ENCODE results near the gene MGAT3. TPM values are rescaled to one million over a fixed set of nuclear protein-coding genes. Genes with fewer than 3 reads are reported as not detected.

Gene MGAT3
- total and polyA plus RNA-seq, 9 of the 15 experiments (the other 6 are each of a cell fraction or from before 2014, with no cell fraction given), result 0.10 to 11.5 (median 4.6) TPM

- Histone ChIP-seq H3K9me3 (replicated peaks; ENCODE audit: control insufficient read depth, insufficient read depth, low read depth, low read length) (no peaks in the 10 kb centered on the region), H2AFZ (ENCODE audit: low read depth, low read length) (no peak overlapping the region), H3K27me3 (ENCODE audit: control insufficient read depth in 2 of 2, insufficient read depth in 2 of 2, low read length in 2 of 2) (no peaks in the 10 kb centered on the region), H3K4me2 (ENCODE audit: insufficient read depth, low read length) (no peak overlapping the region), H3K9me1 (ENCODE audit: control insufficient read depth, insufficient read depth, low read length) (no peaks in the 10 kb centered on the region), H3K79me2 (ENCODE audit: control insufficient read depth, insufficient read depth, low read length) (peaks cover 2% of the 10 kb centered on the region; the same call in 1 of the 3 replicates), H4K20me1 (replicated peaks; ENCODE audit: control insufficient read depth, insufficient read depth, low read length) (no peaks in the 10 kb centered on the region), H3K4me3 (no peak overlapping the region), H3K27ac (ENCODE audit: extremely low read depth, low read depth, low read length) (no peak overlapping the region), H3K36me3 (ENCODE audit: control insufficient read depth, insufficient read depth, low read length) (peaks cover 9% of the 10 kb centered on the region; the same call in 2 of the 3 replicates), H3K9ac (ENCODE audit: insufficient read depth in 1 of 2, low read depth in 2 of 2, low read length in 2 of 2) (no peak overlapping the region), H3K4me1 (replicated peaks in 1 of 2; ENCODE audit: control insufficient read depth in 2 of 2, insufficient read depth in 2 of 2, low read length in 2 of 2) (peaks cover 2 to 36% of the 10 kb centered on the region in 2 experiments; a peak in 4 of 5 replicates)
- intact Hi-C loops (cut with micrococcal nuclease) (no loop called here), in situ Hi-C loops (cut with MboI) (no loop called here)
- ATAC-seq (no peak), FAIRE-seq (no peak), DNase-seq (ENCODE audit: extremely low read depth in 1 of 4, low spot score in 3 of 4) (no peak)
- WGBS (ENCODE audit: insufficient coverage, low coverage, missing lambda C conversion rate), result 61% methylated on average over 5 of the region's 5 CpGs
- CTCF ChIA-PET (ENCODE audit: low intra/inter-chr PET ratio), result no interaction called here
- no TSS peak for BruUV-seq (replicated peaks)
- peak; percentile 45 for TF ChIP-seq CEBPB (tag; IDR thresholded peaks at IDR 0.05)
- no peak for TF ChIP-seq RBM25 (IDR thresholded peaks at IDR 0.05; ENCODE audit: low read depth, low read length, severe bottlenecking)
- POLR2A ChIA-PET, result interaction anchor here (1.0 to 3.3 kb wide), 3 partner anchors 42 to 168 kb away, joined by 4 to 17 read pairs (median 5); no protein-coding TSS in a partner anchor
Observed at GRCh38 chr22:39481595-39481994, 24.8 kb downstream of the MGAT3 start.

DNA sequence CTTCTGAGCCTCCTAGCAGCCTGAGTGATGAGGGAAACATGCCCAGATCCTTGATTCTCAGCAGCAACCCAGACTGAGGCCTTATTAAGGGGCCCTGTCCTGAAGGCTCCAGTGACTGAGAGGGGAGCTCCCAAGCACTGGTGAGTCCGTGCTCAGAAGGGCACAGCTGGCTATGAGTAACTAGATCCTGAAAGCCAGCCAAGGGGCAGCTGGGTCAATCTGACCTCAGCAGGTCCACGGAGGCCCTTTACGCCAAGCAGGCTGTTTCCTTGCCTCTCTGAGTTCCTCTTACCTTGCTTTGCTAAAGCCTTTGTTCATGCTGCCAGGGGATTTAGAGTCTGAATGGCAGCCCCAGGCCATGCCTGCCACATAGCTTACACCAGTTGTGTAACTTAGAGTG lies 26.0 kb downstream of the MGAT3 start:
- no TSS peak for BruUV-seq (replicated peaks)
- H3K4me2 ChIP-seq (ENCODE audit: insufficient read depth, low read length), result no peak overlapping the region
- no peaks in the 10 kb centered on the region for H3K27me3 ChIP-seq (ENCODE audit: control insufficient read depth in 2 of 2, insufficient read depth in 2 of 2, low read length in 2 of 2)
- FAIRE-seq, result no peak
- peaks cover 3% of the 10 kb centered on the region; the same call in 2 of the 3 replicates for H3K36me3 ChIP-seq (ENCODE audit: control insufficient read depth, insufficient read depth, low read length)
- H3K9me3 ChIP-seq (replicated peaks; ENCODE audit: control insufficient read depth, insufficient read depth, low read depth, low read length), result no peaks in the 10 kb centered on the region
- no peak overlapping the region for H2AFZ ChIP-seq (ENCODE audit: low read depth, low read length)
- H4K20me1 ChIP-seq (replicated peaks; ENCODE audit: control insufficient read depth, insufficient read depth, low read length), result no peaks in the 10 kb centered on the region
- in situ Hi-C loops (cut with MboI) (no loop called here), intact Hi-C loops (cut with micrococcal nuclease) (no loop called here)
- WGBS (ENCODE audit: insufficient coverage, low coverage, missing lambda C conversion rate), result 66% methylated on average over 3 of the region's 3 CpGs
- H3K9ac ChIP-seq (ENCODE audit: insufficient read depth in 1 of 2, low read depth in 2 of 2, low read length in 2 of 2), result peak overlapping the region in 1 of 2 experiments; percentile 73; a peak in 1 of 4 replicates
- peaks cover 7% of the 10 kb centered on the region; the same call in 1 of the 3 replicates for H3K79me2 ChIP-seq (ENCODE audit: control insufficient read depth, insufficient read depth, low read length)
- no peak for DNase-seq (ENCODE audit: extremely low read depth in 1 of 4, low spot score in 3 of 4)
- CTCF ChIA-PET (ENCODE audit: low intra/inter-chr PET ratio), result no interaction called here
- POLR2A ChIA-PET, result interaction anchor here (0.6 to 3.3 kb wide), 5 partner anchors 18 to 535 kb away, joined by 3 to 17 read pairs (median 3); no protein-coding TSS in a partner anchor
- no peak for ATAC-seq
- H3K4me3 ChIP-seq, result no peak overlapping the region
- no peak overlapping the region for H3K27ac ChIP-seq (ENCODE audit: extremely low read depth, low read depth, low read length)
- peaks cover 7 to 48% of the 10 kb centered on the region in 2 experiments; a peak in 4 of 5 replicates for H3K4me1 ChIP-seq (replicated peaks in 1 of 2; ENCODE audit: control insufficient read depth in 2 of 2, insufficient read depth in 2 of 2, low read length in 2 of 2)
- no peaks in the 10 kb centered on the region for H3K9me1 ChIP-seq (ENCODE audit: control insufficient read depth, insufficient read depth, low read length)
- TF ChIP-seq DACH1 (IDR thresholded peaks at IDR 0.05; ENCODE audit: partially characterized antibody), result no peak
- TF ChIP-seq MYC (IDR thresholded peaks at IDR 0.05; ENCODE audit: low read depth, low read length), result no peak
- no peak for TF ChIP-seq MYC (CRISPR knock-in tag; IDR thresholded peaks at IDR 0.05; ENCODE audit: borderline replicate concordance, low read depth)
- TF ChIP-seq NUFIP1 (IDR thresholded peaks at IDR 0.05; ENCODE audit: partially characterized antibody), result no peak
- no peak for TF ChIP-seq PHF8 (IDR thresholded peaks at IDR 0.05; ENCODE audit: borderline replicate concordance, low read length)
- no peak for TF ChIP-seq GATAD2A (IDR thresholded peaks at IDR 0.05)
- TF ChIP-seq RBM34 (IDR thresholded peaks at IDR 0.05; ENCODE audit: borderline replicate concordance, insufficient read depth, low read length), result no peak
- TF ChIP-seq VEZF1 (CRISPR knock-in tag; IDR thresholded peaks at IDR 0.05), result no peak
- no peak for TF ChIP-seq ZNF77 (CRISPR knock-in tag; IDR thresholded peaks at IDR 0.05)
- TF ChIP-seq SNAPC5 (CRISPR knock-in tag; IDR thresholded peaks at IDR 0.05), result no peak
